OCI-LY1 (cell line): ENCODE data around the gene CKB.

Source experiments
- H2AFZ ChIP-seq: fragments of 200-600 bp; sonication (generic), shearing (Covaris generic); 2 replicates; pipeline ENCODE4 v1.6.0; 2014; ENCODE audit warnings: antibody characterized with exemption, mild to moderate bottlenecking, low read length
- H3F3A ChIP-seq: fragments of 200-600 bp; sonication (generic), shearing (Covaris generic); 2 replicates; pipeline ENCODE4 v1.6.0; 2014; ENCODE audit warnings: mild to moderate bottlenecking, antibody characterized with exemption, low read length, moderate library complexity; ENCODE audit not compliant: insufficient read depth
- H3K27ac ChIP-seq: fragments of 200-600 bp; sonication (generic); 2 replicates; pipeline ENCODE4 v1.5.1; 2014; ENCODE audit warnings: low read length, mixed run types, mild to moderate bottlenecking, low read depth; ENCODE audit not compliant: poor library complexity, severe bottlenecking
- H3K27me3 ChIP-seq: fragments of 200-600 bp; sonication (generic); 2 replicates; pipeline ENCODE4 v1.6.0; 2014; ENCODE audit warnings: antibody characterized with exemption, mild to moderate bottlenecking, low read length, moderate library complexity; ENCODE audit not compliant: insufficient read depth
- H3K36me3 ChIP-seq: fragments of 200-600 bp; sonication (generic); 2 replicates; pipeline ENCODE4 v1.6.1; 2014; ENCODE audit warnings: mild to moderate bottlenecking, antibody characterized with exemption, low read length, moderate library complexity, mixed read lengths; ENCODE audit not compliant: insufficient read depth
- H3K4me1 ChIP-seq: fragments of 200-600 bp; sonication (generic); 2 replicates; pipeline ENCODE4 v1.5.1; 2014; ENCODE audit warnings: mild to moderate bottlenecking, low read length, moderate library complexity; ENCODE audit not compliant: insufficient read depth, severe bottlenecking
- H3K4me2 ChIP-seq: fragments of 200-600 bp; sonication (generic), shearing (Covaris generic); 2 replicates; pipeline ENCODE4 v1.6.1; 2014; ENCODE audit warnings: low read length
- H3K4me3 ChIP-seq: fragments of 200-600 bp; sonication (generic); 2 replicates; pipeline ENCODE4 v1.5.1; 2014; ENCODE audit warnings: low read length, low read depth, mild to moderate bottlenecking, mixed read lengths; ENCODE audit not compliant: poor library complexity, severe bottlenecking
- H3K79me2 ChIP-seq: fragments of 200-600 bp; shearing (Covaris generic); 2 replicates; pipeline ENCODE4 v1.6.1; 2016; ENCODE audit warnings: mixed run types, low read length, mixed read lengths; ENCODE audit not compliant: insufficient read depth
- H3K9ac ChIP-seq: fragments of 200-600 bp; sonication (generic), shearing (Covaris generic); 2 replicates; pipeline ENCODE4 v1.6.1; 2014; ENCODE audit warnings: mild to moderate bottlenecking, low read length, mixed read lengths
- H3K9me2 ChIP-seq: fragments of 200-600 bp; sonication (generic), shearing (Covaris generic); 2 replicates; pipeline ENCODE4 v1.6.1; 2014; ENCODE audit warnings: low read depth, mild to moderate bottlenecking, low read length, mixed read lengths
- H3K9me3 ChIP-seq: fragments of 200-600 bp; shearing (Covaris generic); 2 replicates; pipeline ENCODE4 v1.6.1; 2014; ENCODE audit warnings: low read length, mixed read lengths
- H4K20me1 ChIP-seq: fragments of 200-600 bp; sonication (generic), shearing (Covaris generic); 2 replicates; pipeline ENCODE4 v1.6.0; 2016; ENCODE audit warnings: mild to moderate bottlenecking, low read length; ENCODE audit not compliant: insufficient read depth
- EZH2 ChIP-seq: fragments of 200-600 bp; sonication (generic), shearing (Covaris generic); IDR thresholded peaks from 2 replicates; pipeline ENCODE4 v1.8.0; 2017; ENCODE audit warnings: borderline replicate concordance, mixed run types, mild to moderate bottlenecking, antibody characterized with exemption, low read length, moderate library complexity, mixed read lengths
- TF ChIP-seq, protein P1 (sequence below): fragments of 200-600 bp; sonication (generic), shearing (Covaris generic); IDR thresholded peaks from 2 replicates; pipeline ENCODE4 v1.5.1; 2017; ENCODE audit warnings: mild to moderate bottlenecking, antibody characterized with exemption, low read length, moderate library complexity, mixed read lengths

The CKB gene

DNA sequence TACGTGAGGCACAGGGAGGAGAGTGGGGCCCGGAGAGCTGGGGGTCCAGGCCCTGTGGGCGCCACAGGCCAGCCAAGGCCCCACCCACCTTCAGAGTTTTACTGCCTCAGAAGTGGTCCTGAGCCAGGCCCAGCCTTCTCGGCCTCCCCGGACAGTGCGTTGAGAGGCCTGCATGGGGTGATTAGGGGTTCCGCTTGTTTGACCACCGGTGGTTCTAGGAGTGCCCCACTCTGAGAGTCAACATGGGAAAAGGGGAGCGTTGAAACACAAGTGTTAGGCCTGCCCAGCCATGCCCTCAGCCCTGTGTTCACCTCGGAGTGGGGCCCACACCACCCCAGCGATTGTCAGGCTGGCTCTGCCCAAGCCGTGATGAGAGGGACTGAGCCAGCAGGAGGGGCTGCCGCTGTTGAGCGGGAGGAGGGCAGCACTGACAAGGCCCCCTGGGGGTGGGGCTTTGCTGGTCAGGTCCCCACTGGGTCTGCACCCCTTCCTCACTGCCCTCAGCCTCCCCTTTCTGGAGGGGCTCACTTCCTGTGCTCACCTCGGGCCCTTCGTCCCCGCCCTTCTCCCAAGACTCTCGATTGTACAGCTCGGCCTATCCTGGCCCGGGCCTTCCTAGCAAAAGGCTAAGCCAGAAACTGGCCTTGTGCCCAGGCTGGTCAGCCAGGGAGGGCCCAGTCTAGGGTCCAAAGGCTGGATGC, 4.8 kb downstream of the CKB start:
- H3K9ac ChIP-seq = no peak overlapping the region
- no peak overlapping the region for H2AFZ ChIP-seq
- TF ChIP-seq, protein P1, sequence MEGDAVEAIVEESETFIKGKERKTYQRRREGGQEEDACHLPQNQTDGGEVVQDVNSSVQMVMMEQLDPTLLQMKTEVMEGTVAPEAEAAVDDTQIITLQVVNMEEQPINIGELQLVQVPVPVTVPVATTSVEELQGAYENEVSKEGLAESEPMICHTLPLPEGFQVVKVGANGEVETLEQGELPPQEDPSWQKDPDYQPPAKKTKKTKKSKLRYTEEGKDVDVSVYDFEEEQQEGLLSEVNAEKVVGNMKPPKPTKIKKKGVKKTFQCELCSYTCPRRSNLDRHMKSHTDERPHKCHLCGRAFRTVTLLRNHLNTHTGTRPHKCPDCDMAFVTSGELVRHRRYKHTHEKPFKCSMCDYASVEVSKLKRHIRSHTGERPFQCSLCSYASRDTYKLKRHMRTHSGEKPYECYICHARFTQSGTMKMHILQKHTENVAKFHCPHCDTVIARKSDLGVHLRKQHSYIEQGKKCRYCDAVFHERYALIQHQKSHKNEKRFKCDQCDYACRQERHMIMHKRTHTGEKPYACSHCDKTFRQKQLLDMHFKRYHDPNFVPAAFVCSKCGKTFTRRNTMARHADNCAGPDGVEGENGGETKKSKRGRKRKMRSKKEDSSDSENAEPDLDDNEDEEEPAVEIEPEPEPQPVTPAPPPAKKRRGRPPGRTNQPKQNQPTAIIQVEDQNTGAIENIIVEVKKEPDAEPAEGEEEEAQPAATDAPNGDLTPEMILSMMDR = no peak
- no peak for TF ChIP-seq EZH2
- no peaks in the 10 kb centered on the region for H4K20me1 ChIP-seq
- no peaks in the 10 kb centered on the region for H3F3A ChIP-seq
- peaks cover 21% of the 10 kb centered on the region for H3K4me1 ChIP-seq
- H3K4me3 ChIP-seq = no peak overlapping the region
- H3K9me3 ChIP-seq = no peaks in the 10 kb centered on the region
- H3K36me3 ChIP-seq = no peaks in the 10 kb centered on the region
- no peaks in the 10 kb centered on the region for H3K79me2 ChIP-seq
- H3K9me2 ChIP-seq = no peaks in the 10 kb centered on the region
- no peak overlapping the region for H3K27ac ChIP-seq
- H3K27me3 ChIP-seq = no peaks in the 10 kb centered on the region
- no peak overlapping the region for H3K4me2 ChIP-seq

- TF ChIP-seq EZH2 = no peak
- TF ChIP-seq, protein P1 = no peak
- H4K20me1 ChIP-seq = no peaks in the 10 kb centered on the region
- H3K27me3 ChIP-seq = no peaks in the 10 kb centered on the region
- no peak overlapping the region for H3K4me3 ChIP-seq
- H3K79me2 ChIP-seq = no peaks in the 10 kb centered on the region
- no peaks in the 10 kb centered on the region for H3F3A ChIP-seq
- no peak overlapping the region for H3K4me2 ChIP-seq
- H3K36me3 ChIP-seq = no peaks in the 10 kb centered on the region
- no peak overlapping the region for H3K9ac ChIP-seq
- H3K27ac ChIP-seq = no peak overlapping the region
- H2AFZ ChIP-seq = no peak overlapping the region
- H3K9me2 ChIP-seq = no peaks in the 10 kb centered on the region
- no peaks in the 10 kb centered on the region for H3K9me3 ChIP-seq
- peaks cover 20% of the 10 kb centered on the region for H3K4me1 ChIP-seq
Measured at GRCh38 chr14:103517174-103517566, 5.5 kb downstream of the CKB start.

DNA sequence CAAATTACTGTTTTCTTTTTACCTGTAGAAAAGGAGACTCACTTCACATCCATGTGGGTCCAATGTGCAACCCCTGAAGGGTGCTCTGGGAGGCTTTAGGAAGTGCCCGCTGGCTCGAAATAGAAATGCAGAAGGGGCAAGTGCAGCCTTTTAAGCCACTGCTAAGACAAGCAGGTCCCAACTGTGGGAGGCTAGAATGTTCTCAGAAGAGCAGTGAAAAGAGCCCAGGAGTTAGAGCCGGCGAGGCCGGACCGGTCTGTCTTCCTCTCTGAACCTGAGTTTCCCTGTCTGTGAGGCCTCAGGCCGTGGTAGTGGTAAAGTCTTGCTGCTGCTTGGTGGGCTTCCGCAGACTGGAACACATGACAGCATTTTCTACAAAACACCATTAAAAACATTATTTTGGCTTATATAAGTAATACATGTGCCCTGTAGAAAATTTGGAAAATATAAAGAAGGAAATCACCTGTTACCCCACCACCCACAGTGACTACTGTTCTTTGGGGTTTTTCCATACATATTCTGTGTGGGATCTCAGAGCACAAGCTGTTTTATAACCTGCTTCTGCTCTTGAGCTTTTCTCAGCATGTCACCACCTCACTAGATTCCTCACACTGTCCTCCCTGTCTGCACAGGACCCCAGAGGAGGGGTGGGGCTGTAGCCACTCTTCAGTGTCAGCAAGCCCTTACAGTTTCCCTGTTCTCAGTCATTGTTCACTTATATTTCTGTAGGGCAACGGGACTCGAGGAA, 6.0 kb downstream of the CKB start:
- Histone ChIP-seq H3K4me2 (no peak overlapping the region), H3K9ac (no peak overlapping the region), H3K79me2 (no peaks in the 10 kb centered on the region), H3K36me3 (no peaks in the 10 kb centered on the region), H3K9me2 (no peaks in the 10 kb centered on the region), H3K4me1 (peaks cover 16% of the 10 kb centered on the region), H4K20me1 (no peaks in the 10 kb centered on the region), H2AFZ (no peak overlapping the region), H3F3A (no peaks in the 10 kb centered on the region), H3K9me3 (no peaks in the 10 kb centered on the region), H3K4me3 (no peak overlapping the region), H3K27me3 (no peaks in the 10 kb centered on the region), H3K27ac (no peak overlapping the region)
- TF ChIP-seq, protein P1 = no peak
- no peak for TF ChIP-seq EZH2
